ENCODE results near the gene HMGB4. TPM values are rescaled to one million over a fixed set of nuclear protein-coding genes. Genes with fewer than 3 reads are reported as not detected.

Gene HMGB4
- total RNA-seq, 1 donor from 2014 or later, result not detected

DNA sequence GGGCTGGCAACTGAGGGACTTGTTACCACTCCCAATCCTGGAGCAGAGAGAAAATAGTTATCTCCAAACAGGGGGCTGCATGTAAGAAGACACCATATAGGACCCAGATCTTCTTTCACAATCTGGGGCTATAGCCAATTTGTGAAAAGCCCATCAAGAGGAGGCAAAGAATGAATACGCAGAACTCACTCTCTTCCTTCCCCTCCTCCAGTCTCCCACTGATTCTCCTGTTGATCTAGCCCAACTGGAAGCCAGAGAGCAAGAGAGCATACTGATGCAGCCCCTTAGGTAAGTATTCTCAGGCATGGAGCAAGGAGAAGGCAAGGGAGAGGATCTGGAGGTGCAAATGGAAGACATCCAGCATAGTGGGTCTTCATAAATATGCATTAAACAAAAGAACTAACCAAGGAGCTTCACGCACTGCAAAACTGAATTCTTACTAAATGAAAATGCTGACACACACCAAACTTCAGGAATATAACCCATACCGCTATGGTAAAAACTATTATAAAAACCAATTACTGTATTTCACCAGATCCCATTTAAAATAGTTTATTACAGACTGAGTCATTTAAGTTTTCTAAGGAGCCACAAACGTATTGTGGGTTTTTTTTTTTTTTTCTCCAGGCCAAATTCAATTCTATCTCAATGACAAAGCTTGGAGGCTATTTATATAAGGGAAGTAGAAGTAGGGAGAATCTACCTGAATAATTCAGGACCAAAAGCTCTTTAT, 15.5 kb upstream of the HMGB4 start:
- H3K36me3 ChIP-seq (ENCODE audit: control insufficient read depth, insufficient read depth, low read length), result no peaks in the 10 kb centered on the region
- H3K27me3 ChIP-seq (ENCODE audit: control insufficient read depth, insufficient read depth, low read length), result no peaks in the 10 kb centered on the region
- DNase-seq (ENCODE audit: low read depth), result no peak
- no peak overlapping the region for H3K4me3 ChIP-seq (ENCODE audit: low read depth, low read length)
- TF ChIP-seq, protein P1, sequence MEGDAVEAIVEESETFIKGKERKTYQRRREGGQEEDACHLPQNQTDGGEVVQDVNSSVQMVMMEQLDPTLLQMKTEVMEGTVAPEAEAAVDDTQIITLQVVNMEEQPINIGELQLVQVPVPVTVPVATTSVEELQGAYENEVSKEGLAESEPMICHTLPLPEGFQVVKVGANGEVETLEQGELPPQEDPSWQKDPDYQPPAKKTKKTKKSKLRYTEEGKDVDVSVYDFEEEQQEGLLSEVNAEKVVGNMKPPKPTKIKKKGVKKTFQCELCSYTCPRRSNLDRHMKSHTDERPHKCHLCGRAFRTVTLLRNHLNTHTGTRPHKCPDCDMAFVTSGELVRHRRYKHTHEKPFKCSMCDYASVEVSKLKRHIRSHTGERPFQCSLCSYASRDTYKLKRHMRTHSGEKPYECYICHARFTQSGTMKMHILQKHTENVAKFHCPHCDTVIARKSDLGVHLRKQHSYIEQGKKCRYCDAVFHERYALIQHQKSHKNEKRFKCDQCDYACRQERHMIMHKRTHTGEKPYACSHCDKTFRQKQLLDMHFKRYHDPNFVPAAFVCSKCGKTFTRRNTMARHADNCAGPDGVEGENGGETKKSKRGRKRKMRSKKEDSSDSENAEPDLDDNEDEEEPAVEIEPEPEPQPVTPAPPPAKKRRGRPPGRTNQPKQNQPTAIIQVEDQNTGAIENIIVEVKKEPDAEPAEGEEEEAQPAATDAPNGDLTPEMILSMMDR (IDR thresholded peaks at IDR 0.05; ENCODE audit: insufficient read depth, low read length, poor library complexity, severe bottlenecking), result no peak

DNA sequence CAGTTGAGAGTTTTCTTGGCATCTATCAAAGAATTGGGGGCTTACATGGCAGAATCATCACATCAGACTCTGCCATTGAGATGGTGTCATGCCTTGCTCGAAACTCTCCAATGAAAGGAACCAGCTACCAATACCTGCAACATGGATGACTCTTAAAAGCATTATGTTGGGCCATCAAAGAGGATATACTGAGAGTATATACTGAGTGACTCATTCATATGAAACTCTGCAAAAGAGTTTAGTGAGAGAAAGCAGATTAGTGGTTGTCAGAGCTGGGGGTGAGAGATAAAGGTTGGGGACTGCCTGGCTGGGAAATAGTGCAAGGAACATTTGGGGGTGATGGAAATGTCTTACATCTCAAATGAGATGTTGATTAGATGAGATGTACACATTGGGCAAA, 14.7 kb upstream of the HMGB4 start:
- H3K4me3 ChIP-seq (ENCODE audit: low read depth, low read length), result no peak overlapping the region
- DNase-seq (ENCODE audit: low read depth), result no peak
- no peaks in the 10 kb centered on the region for H3K36me3 ChIP-seq (ENCODE audit: control insufficient read depth, insufficient read depth, low read length)
- no peaks in the 10 kb centered on the region for H3K27me3 ChIP-seq (ENCODE audit: control insufficient read depth, insufficient read depth, low read length)
- TF ChIP-seq, protein P1 (IDR thresholded peaks at IDR 0.05; ENCODE audit: insufficient read depth, low read length, poor library complexity, severe bottlenecking), result no peak

DNA sequence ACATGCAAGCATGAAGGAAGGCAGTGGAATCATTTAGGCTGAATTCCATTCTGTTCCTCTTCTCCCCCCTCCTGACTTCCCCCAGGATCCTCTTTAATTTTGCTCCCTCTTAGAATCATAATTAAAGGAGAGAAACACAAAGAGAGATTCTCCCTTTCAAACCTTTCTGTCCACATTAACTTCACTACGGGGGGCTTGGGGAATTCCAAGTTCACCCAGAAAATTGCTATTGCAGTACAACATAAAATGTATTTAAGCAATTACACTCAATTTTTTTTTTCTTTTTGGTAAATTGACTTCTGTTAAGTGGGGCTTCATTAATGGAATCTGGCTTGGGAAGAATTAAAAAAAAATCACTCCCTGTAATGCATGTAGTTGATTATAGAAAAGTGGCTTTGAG, 13.4 kb upstream of the HMGB4 start:
- TF ChIP-seq, protein P1 (IDR thresholded peaks at IDR 0.05; ENCODE audit: insufficient read depth, low read length, poor library complexity, severe bottlenecking), result no peak
- no peak overlapping the region for H3K4me3 ChIP-seq (ENCODE audit: low read depth, low read length)
- no peaks in the 10 kb centered on the region for H3K36me3 ChIP-seq (ENCODE audit: control insufficient read depth, insufficient read depth, low read length)
- DNase-seq (ENCODE audit: low read depth), result no peak
- no peaks in the 10 kb centered on the region for H3K27me3 ChIP-seq (ENCODE audit: control insufficient read depth, insufficient read depth, low read length)

DNA sequence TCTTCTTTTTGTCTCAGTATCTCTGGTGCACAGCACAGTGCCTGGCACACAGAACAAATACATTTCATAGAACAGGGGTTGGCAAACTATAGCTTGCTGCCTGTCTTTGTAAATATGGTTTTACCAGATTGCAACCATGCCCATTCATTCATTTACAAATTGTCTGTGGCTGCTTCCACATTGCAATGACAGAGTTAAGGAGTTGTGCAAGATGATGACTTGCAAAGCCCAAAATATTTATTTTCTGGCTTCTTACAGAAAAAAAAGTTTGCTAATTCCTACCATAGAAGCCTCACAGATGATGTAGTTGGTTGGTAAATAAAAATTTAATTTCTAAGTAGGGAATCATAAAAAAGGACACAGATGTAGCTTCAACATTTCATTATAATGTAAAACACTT, 11.2 kb upstream of the HMGB4 start:
- no peaks in the 10 kb centered on the region for H3K27me3 ChIP-seq (ENCODE audit: control insufficient read depth, insufficient read depth, low read length)
- H3K36me3 ChIP-seq (ENCODE audit: control insufficient read depth, insufficient read depth, low read length), result no peaks in the 10 kb centered on the region
- TF ChIP-seq, protein P1 (IDR thresholded peaks at IDR 0.05; ENCODE audit: insufficient read depth, low read length, poor library complexity, severe bottlenecking), result no peak
- DNase-seq (ENCODE audit: low read depth), result no peak
- H3K4me3 ChIP-seq (ENCODE audit: low read depth, low read length), result no peak overlapping the region

DNA sequence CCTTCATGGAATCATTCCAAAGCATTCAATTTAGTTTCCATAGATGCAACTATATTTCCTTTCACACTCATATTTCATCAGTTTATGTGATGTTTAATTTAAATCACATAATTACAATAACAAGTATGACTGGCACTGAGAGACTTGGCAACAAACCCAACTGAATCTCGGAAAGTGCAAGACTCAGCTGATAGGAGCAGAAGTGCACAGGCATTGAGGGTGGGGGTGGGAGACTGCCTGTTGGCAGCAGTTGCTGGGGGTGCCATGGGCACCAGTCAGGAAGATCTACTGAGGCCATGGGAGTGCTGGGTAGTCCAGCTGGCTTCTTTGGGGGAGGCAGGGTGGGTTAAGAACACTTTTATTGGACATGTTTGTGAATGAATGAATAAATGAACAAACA, 10.4 kb upstream of the HMGB4 start:
- Histone ChIP-seq H3K27me3 (ENCODE audit: control insufficient read depth, insufficient read depth, low read length) (no peaks in the 10 kb centered on the region), H3K36me3 (ENCODE audit: control insufficient read depth, insufficient read depth, low read length) (no peaks in the 10 kb centered on the region), H3K4me3 (ENCODE audit: low read depth, low read length) (no peak overlapping the region)
- TF ChIP-seq, protein P1 (IDR thresholded peaks at IDR 0.05; ENCODE audit: insufficient read depth, low read length, poor library complexity, severe bottlenecking), result no peak
- DNase-seq (ENCODE audit: low read depth), result no peak

DNA sequence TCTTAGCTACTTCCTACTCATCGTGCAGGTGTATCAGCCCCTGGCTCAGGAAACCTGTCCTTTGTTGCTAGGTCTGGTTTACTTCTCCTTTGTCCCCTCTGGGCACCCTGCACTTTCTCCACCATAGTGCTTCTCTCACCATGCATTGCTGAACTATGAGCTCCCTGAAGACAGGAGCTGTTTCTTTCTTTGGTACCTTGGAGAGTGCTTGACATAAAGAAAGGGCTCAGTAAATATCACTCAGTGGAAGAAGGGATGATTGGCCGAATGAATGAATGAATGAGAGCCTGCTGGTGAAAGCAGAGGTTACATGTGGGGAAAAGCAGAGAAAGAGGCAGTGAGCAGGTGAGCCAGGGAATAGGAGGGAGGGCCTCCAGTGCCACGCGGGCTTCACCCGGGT, 9.8 kb upstream of the HMGB4 start:
- TF ChIP-seq, protein P1 (IDR thresholded peaks at IDR 0.05; ENCODE audit: insufficient read depth, low read length, poor library complexity, severe bottlenecking), result no peak
- DNase-seq (ENCODE audit: low read depth), result no peak

More for the DNA sequence above, 9.8 kb upstream of the HMGB4 start:
- H3K4me3 ChIP-seq (ENCODE audit: low read depth, low read length), result no peak overlapping the region
- H3K27me3 ChIP-seq (ENCODE audit: control insufficient read depth, insufficient read depth, low read length), result no peaks in the 10 kb centered on the region
- no peaks in the 10 kb centered on the region for H3K36me3 ChIP-seq (ENCODE audit: control insufficient read depth, insufficient read depth, low read length)
